Esophagus mucosa (tissue), 1 donor: Measurements from ENCODE around the gene PERM1. TPM values are rescaled to one million over a fixed set of nuclear protein-coding genes. Genes with fewer than 3 reads are reported as not detected.
"Not testable (repeated sequence)": the region's sequence is repeated elsewhere in the genome, so short reads cannot be mapped to it uniquely, and the experiment has no call there.

Experiments
- ATAC-seq: fragments of 200-7000 bp; cut with Tn5 transposase; one replicate; pipeline ENCODE4 v1.9.1; 2020
- total RNA-seq: library from RNA; stranded (reverse); gene quantifications from one replicate; pipeline ENCODE4 v1.2.4, GENCODE V29; 2023
- donor health status: DM: yes; HTN: yes; CAD: no.

Gene PERM1
- total RNA-seq, 1 donor from 2014 or later = not detected

DNA sequence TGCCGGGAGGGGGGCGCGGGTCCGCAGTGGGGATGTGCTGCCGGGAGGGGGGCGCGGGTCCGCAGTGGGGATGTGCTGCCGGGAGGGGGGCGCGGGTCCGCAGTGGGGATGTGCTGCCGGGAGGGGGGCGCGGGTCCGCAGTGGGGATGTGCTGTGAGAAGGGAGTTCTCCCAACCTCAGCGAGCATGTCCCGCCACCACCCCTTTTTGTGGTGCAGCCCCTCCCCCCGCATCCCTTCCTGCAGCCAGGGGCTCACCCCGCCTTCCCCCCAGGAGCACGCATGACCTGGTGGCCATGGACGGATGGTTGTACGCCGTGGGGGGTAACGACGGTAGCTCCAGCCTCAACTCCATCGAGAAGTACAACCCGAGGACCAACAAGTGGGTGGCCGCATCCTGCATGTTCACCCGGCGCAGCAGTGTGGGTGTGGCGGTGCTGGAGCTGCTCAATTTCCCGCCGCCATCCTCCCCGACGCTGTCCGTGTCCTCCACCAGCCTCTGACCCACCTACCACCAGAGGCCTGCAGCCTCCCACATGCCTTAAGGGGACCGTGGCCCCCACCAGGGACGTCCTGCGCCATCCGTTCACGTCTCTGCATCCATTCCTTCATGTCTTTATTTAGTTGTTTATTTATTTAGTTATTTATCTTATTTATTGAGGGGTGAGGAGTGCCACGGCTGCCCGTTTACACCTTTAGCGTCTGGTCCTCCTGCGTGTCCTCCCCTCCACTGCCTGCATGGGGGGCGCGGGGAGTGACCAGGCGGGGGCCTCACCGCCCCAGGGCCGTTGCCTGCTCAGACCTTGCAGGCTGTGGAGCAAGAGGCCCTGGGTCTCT lies 17.0 kb downstream of the PERM1 start:
- no peak for ATAC-seq

DNA sequence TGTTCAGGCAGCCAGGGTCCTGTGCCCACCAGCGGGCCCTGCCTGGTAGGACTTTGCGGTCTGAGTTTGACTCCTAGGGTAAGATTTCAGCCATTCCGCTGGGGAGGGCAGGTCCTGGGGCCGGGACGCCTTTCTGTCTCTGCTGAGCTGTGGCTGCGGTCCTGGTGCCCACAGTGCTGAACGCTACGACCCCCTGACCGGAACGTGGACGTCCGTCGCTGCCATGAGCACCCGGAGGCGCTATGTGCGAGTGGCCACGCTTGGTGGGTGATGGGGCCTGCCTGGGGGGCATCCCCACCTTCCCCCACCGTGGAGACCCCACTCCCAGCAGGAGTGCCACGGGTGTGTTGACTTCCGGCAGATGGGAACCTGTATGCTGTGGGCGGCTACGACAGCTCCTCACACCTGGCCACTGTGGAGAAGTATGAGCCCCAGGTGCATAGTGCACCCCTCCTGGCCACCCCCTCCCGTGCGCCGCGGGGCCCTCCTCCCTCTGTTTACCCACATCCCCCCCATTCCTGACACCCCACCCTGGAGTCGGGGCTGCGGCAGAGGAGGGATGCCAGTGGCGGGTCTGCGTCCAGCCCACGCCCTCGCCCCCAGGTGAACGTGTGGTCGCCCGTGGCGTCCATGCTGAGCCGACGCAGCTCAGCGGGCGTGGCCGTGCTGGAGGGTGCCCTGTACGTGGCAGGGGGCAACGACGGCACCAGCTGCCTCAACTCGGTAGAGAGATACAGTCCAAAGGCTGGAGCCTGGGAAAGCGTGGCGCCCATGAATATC lies 18.0 kb downstream of the PERM1 start:
- ATAC-seq = no peak

DNA sequence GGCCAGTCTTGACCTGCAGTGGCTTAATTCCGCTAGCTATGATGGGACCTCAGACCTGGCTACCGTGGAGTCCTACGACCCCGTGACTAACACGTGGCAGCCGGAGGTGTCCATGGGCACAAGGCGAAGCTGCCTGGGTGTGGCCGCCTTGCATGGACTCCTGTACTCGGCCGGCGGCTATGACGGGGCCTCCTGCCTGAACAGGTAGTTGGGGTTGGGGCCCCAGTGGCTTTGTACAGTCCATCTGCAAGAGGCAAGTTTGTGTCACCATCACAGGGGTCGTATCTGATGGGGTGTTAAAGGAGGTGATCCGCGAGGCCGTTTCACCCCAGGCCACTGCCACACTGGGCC lies 18.6 kb downstream of the PERM1 start:
- no peak for ATAC-seq

DNA sequence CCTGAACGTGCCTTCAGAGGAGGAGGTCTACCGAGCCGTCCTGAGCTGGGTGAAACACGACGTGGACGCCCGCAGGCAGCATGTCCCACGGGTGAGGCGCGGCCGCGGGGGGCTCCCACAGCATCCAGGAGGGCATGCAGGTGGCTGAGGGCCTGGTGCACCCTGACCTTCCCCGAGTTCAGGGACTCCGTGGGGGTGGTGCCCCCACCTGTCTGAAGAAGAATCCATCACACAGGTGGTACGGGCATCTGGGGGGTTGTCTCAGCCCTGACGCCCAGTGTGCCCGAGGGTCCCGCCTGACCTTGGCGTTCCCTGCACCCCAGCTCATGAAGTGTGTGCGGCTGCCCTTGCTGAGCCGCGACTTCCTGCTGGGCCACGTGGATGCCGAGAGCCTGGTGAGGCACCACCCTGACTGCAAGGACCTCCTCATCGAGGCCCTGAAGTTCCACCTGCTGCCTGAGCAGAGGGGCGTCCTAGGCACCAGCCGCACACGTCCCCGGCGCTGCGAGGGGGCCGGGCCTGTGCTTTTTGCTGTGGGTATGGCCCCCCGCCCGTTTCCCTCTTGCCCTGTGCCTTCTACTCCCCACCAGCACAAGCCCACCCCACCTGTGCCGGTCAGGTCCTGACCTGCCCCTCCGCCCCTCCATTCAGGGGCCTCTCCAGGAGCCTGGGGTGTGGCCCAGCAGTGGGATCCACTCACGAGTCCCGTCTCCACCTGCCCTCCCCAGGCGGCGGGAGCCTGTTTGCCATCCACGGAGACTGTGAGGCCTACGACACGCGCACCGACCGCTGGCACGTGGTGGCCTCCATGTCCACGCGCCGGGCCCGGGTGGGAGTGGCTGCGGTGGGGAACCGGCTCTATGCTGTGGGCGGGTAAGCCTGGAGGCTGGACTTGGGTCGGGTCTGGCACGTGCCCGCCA lies 19.3 kb downstream of the PERM1 start:
- ATAC-seq = no peak

DNA sequence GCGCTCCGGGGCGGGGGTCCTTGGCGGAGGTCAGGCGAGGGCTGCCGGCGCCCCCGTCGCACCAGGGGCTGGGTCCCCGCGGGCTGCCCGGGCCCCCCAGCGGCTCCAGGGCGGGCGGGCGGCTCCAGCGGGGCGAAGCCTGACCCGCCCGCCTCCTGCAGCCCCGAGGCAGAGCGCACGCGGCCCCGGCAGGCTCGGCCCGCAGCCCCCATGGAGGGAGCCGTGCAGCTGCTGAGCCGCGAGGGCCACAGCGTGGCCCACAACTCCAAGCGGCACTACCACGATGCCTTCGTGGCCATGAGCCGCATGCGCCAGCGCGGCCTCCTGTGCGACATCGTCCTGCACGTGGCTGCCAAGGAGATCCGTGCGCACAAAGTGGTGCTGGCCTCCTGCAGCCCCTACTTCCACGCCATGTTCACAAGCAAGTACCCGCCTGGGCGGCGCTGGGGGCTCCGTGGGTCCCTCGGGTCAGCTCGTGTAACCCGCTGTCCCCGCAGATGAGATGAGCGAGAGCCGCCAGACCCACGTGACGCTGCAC lies 20.7 kb downstream of the PERM1 start:
- no peak for ATAC-seq

DNA sequence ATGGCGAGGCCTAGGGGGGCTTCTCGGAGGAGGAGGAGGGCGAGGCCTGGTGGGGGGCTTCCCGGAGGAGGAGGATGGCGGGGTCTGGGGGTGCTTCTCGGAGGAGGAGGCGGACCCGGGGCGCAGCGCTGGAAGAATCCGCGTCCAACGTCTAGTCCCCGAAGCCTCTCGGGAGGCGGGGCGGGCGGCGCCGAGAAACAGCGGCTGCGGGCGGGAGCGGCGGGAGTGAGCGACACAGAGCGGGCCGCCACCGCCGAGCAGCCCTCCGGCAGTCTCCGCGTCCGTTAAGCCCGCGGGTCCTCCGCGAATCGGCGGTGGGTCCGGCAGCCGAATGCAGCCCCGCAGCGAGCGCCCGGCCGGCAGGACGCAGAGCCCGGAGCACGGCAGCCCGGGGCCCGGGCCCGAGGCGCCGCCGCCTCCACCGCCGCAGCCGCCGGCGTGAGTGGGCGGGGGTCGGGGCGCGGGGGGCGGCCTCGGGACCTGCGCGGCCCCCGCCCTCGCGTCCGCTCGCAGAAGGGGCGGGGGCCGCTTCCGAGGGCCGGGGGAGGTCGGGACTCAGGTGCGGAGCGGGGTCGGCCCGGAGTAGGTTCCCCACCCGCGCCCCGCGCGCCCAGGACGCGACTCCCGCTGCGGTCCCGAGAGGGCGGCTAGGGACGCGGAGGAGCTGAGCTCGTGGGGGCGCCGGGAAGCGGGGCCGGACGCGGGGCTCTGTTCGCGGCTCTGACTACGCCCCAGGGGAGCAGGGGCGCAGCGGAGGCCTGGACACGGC lies 21.3 kb downstream of the PERM1 start, which contains the start of gene KLHL17:
Gene KLHL17 (plus strand): TSS at position 222 of the 769 bp plus-strand sequence. CDS start 110 bp downstream, at position 332.
- ATAC-seq = peak; percentile 29

DNA sequence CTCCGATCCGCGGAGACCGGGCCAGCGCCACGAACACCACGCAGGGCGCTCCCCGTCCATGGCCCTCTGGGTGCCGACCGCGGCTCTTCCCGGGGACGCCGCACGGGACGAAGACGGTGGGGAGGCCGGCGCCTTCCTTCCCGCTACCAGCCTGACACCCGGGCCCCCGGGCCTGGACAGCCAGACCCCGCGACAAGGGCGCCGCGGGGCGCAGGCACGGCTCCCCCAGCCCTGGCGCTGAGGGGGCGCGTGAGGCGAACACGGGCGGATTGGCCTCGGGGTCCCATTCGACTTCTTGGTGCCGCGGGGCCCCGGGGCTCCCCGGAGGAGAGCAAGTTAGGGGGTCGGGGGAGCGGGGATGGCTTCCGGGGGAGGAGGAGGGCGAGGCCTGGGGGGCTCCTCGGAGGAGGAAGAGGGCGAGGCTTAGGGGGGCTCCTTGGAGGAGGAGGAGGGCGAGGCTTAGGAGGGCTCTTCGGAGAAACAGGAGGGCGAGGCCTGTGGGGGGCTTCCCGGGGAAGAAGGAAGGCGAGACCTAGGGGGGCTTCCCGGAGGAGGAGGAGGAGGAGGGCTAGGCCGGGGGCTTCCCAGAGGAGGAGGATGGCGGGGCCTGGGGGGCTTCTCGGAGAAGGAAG lies 22.0 kb downstream of the PERM1 start:
- ATAC-seq = no peak

DNA sequence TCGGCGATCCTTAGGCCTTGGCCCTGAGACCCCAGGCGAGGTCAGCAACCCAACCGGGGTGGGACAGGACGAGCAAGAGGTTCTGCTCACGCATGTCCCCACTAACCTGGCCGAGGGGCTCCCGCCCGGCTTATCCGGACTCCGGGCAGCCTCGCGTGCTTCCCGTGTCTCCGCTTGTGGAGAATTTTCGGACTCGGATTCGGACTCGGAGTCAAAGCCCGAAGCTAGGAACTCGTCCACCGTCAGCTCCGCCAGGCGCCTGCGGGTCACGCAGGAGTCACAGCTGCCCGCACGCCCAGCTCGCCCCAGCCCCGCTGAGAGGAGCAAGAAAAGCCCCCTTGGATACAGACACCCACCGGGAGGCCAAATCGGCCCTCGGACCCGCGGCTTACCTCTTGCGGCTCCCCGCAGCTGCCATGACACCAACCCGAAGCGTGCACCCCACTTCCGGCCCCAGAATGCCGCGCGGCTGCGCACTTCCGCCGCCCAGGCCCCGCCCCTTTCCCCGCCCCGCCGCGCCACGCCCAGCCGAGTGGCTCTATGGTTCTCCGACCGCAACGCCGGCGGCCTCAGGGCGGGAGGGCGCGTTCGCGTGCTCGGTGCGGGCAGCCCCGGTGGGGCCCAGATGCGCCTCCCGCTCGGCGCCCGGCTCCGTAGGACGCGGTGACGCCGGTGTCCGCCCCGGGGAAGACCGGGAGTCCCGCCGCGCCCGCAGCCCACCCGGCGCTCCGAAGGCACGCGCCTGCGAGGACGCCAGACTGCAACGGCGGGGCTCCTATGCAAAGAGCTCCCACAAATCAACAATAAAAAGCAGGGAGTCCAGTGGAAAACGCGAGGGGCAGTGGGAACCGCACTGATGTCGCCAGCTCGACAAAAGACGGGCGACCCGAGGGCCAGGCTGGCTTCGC lies 22.8 kb downstream of the PERM1 start, which contains the start of gene NOC2L:
Gene NOC2L (minus strand): TSS at position 434 of the 908 bp plus-strand sequence. CDS start 16 bp downstream, at position 418.
- peak; percentile 88 for ATAC-seq

DNA sequence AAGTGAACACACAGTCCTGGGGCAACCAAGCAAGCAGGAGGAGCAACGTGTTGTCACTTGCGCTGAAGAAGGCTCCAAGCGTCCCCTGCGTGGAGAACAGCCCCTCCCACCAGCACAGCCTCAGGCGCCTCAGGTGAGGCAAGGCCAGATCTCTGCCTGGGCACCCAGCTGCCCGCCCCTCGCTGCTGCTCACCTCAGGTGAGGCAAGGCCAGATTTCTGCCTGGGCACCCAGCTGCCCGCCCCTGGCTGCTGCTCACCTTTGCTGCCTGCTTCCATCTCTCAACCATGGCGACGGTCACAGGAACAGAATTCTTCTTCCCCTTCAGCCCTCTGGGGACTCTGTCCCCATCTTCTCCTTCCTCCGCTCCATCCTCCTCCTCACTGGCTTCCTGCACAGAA lies 25.3 kb downstream of the PERM1 start:
- ATAC-seq = no peak

DNA sequence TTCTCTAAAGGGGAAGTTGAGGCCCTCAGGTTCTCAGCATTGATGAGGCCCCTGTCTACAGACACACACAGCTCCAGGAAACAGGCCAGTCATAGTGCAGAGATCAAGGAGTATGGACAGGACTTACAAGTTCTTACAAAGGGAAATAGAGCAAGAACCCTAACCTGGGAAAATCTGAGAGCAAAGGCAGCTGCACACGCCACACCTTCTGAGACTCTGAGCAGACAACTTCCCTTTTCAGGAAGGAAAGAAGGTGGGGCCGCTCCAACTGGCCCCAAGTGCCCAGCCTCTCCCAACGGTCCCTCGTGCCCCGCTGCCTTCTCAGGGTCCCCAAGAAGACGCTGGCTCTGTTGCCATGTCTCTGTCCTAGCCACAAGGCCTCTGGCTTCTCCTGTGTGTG lies 26.4 kb downstream of the PERM1 start:
- ATAC-seq = no peak

DNA sequence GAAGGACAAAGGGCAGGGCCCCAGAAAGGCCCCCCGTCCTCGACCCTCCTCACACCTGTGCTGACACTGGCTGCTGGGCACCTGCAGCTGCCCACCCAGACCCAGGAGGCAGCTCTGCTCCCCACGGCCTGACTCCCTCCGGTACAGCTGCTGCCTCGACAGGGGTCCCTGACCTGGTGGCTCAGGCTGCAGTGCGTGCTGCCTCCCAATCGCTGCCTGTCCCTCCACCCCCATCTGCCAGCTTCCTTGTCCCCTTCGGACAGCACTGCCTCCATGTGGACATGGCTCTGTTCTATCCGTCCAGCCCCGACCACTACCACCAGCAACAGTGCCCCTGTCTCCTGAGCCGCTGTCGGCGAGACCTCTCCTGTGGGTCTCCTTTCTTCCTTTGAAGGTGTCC lies 27.0 kb downstream of the PERM1 start:
- no peak for ATAC-seq

DNA sequence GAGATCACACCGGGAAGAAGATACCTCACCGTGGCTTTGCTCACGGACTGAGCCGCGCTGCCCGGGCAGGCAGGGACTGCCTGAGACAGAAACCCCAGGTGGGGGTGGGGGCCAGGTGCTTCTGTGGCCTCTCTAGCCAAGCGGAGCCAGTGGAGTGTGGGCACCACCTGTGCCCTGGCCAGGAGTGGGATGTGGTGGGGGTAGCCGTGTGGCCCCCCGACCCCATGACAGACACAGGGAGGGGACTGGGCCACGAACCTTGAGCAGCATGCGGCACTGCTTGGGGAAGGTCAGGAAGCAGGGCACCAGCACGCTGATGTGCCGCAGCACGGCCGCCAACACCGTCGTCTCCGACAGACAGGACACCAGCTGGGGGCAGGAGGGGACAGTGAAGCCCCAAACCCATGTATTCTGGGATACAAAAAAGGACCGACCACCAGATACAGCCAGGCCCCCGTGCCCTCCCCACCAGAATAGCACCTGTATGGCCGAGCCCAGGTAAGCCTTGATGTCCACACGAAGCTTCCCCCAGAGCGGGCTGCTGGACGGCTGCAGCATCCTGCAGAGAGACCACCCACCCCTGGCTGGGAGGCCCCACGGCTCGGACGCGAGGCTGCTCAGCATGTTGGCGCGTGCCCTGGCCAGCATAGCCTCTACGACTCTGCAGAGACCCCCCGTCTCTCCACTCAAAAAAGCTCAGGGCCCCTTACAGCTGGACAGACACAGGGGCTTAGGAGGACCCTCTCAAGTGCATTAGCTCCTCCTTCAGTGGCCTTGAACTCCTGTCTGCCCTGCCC lies 28.2 kb downstream of the PERM1 start:
- no peak for ATAC-seq

DNA sequence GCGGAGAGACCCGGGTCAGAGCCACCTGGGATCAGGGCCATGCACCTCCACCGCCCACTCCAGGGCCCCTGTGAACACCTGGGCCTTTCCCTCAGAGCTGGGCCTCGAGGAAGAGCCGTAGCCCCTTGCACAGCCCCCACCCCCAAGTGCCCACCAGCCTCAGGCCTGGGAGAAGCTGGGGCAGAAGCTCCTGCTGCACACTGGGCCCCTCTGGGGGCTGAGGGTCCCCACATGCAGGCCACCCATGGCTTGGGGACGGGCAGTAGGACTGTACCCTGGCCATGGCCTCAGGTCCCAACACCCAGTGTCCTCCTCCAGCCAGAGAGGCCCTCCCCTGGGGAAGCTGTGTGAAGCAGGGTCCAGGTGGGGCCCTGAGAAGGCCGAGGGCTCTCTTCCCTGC lies 29.3 kb downstream of the PERM1 start:
- no peak for ATAC-seq

DNA sequence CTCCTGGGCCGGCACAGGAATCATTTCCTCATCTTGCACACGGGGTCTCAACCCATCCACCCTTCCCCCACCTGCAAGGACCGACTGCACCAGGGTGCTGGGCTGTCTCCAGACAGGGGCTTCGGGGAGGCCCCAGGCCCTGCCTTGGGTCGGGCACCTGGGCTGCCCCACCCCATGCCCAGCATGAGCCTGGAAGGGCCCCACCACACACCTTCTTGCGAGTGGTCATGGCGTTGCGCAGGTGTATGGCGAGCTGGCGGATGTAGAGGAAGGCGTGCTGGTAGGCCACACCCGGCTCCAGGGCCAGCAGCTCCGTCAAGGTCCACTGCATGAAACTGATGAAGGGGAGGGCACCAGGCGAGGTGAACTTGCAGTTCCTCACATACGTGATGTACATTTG lies 29.7 kb downstream of the PERM1 start:
- ATAC-seq = no peak

DNA sequence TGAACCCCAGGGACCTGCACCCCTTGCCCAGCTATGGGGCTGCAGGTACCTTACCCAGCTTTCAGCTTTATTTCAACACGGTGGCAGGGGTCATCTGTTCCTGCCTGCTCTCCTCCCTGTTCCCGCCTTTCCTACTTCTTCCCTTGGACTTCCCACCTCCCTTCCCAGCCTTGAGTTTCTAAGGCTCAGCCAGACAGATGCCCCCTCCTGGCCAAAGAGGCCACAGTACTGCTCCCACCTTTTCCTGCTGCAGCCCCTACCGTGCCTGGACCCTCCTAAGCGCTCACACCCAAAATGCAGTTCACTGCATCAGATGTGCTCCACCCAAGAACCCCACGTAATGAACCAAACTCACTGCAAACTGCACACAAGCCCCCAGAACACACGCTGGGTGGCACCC lies 30.5 kb downstream of the PERM1 start:
- ATAC-seq = no peak

DNA sequence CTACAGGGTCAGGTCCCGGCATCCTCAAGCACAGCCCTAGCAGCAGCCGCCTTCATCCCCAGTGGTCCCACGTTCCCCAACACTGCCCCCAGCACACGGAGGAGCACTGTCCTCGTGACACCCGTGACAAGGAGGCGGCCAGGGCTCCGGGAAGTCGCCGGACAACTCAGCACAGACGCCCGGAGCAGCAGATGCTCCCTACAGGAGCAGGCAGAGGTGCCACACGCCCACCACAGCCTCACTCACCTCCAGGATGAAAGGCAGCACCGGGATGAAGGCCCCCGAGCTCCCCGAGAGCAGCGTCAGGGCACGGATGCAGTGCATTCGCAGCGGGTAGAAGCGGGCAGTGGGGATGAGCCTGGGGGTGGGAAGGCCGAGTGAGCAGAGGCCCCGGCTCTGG lies 31.0 kb downstream of the PERM1 start:
- ATAC-seq = no peak

DNA sequence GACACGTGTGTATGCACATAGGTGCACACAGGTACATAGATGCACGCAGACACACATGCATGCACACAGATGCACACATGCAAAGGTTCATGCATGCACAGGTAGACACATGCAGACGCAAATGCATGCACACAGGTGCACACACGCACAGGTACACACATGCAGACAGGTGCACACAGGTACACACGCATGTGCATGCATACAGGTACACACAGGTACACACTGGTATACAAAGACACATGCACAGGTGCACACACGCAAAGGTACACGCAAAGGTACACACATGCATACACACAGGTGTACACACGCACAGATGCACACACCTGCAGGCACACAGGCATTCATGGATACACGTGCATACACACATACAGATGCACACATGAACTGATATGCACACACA lies 31.6 kb downstream of the PERM1 start:
- ATAC-seq = no peak

DNA sequence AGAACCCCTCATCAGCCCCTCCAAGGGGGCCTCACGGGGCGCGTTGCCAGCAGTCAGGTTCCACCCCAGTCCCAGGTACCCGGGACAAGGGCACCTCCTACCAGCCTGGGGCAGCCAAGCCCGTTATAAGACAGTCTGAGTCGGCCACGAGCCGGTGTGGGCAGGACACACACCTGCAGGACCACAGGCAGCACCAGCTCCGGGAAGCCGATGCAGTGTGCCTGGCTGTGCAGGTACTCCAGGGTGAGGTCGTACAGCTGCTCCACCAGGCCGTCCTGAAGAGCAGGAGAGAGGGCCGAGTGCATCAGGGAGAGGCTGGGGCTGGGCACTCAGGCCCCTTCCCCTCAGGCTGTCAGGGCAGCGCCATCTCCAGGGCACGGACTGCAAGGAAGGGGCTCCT lies 33.9 kb downstream of the PERM1 start:
- no peak for ATAC-seq

DNA sequence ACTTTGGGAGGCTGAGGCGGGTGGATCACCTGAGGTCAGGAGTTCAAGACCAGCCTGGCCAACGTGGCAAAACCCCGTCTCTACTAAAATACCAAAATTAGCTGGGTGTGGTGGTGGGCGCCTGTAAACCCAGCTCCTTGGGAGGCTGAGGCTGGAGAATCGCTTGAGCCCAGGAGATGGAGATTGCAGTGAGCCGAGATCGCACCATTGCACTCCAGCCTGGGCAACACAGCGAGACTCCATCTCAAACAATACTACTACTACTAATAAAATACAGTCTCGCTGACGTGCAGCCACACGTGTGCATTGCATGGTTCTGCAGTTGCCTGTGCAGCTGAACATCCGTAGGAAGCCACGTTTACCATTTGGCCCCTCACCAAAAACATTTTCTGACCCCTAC lies 35.1 kb downstream of the PERM1 start:
- not testable (repeated sequence) for ATAC-seq
